ENCODE results near the gene ST3GAL3.

Gene ST3GAL3

GRCh38 chr1:43789604-43790550 lies 82.5 kb downstream of the ST3GAL3 start:
- DNase-seq, result no peak

DNA sequence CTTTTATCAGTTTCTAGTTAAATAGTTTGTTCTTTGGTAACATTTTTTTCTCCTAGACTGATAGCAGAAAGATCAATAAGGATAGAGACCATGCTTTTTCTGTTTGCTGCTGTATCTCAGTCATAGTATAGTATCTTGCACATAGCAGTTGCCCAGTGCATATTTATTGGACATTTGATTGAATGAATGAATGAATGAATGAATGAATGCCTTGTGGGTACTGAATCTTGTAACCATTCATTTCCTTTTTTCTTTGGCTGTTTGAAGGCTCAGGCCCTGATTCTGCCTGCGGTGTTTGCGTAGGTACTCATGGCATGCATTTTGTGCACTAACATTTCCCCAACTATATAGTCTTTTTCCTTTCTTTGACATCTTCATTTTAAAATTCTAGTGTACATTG lies 83.9 kb downstream of the ST3GAL3 start:
- no peak for DNase-seq

GRCh38 chr1:43796111-43796581 lies 88.8 kb downstream of the ST3GAL3 start:
- DNase-seq, result no peak

- no peak for DNase-seq
These were observed 90.6 kb downstream of the ST3GAL3 start for GRCh38 chr1:43797891-43798290.

- no peak for DNase-seq
These were observed 92.6 kb downstream of the ST3GAL3 start for GRCh38 chr1:43799656-43800635.

DNA sequence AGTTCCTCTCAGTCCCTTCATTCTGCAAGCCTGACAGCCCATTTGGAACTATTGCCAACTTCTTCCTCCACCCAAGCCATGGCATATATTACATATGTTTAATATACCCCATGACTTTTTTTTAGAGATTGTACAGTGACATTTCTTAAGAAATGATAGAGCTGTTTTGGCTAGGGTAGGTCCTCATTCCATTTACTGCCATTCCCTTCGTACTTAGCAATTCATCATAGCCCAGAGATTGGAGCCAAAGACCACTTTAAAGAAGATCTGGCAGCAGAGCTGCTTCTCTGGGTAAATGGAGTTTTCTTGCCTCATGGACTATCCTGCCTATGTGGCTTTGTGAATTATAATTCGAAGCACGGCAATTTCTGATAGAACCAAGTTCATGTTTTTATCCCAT lies 93.4 kb downstream of the ST3GAL3 start:
- no peak for DNase-seq

GRCh38 chr1:43801203-43801602 lies 93.9 kb downstream of the ST3GAL3 start:
- DNase-seq, result no peak

- DNase-seq, result no peak
These were observed 95.1 kb downstream of the ST3GAL3 start for GRCh38 chr1:43802356-43802980.

- no peak for DNase-seq
These were observed 95.8 kb downstream of the ST3GAL3 start for GRCh38 chr1:43803105-43803504.

DNA sequence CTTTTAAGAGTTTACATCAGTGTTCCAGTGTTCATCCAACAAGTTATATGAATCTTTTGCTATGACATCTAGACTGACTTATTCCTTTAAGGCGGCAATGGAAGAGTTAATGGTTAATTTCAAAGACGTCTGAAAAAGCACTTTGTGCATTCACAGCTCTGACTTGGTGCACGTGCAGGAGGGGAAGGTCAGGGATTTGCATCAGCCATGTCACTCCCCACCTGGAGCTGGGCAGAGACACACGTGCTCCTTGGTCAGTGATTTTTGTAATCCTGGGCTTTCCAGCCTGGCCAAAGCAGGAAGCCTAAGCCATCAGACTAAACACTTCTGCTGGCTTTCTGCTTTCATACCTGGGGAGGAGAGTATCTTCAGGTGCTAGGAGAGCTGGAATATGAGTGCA lies 96.3 kb downstream of the ST3GAL3 start:
- DNase-seq, result no peak

GRCh38 chr1:43804569-43804968 lies 97.2 kb downstream of the ST3GAL3 start:
- DNase-seq, result no peak

DNA sequence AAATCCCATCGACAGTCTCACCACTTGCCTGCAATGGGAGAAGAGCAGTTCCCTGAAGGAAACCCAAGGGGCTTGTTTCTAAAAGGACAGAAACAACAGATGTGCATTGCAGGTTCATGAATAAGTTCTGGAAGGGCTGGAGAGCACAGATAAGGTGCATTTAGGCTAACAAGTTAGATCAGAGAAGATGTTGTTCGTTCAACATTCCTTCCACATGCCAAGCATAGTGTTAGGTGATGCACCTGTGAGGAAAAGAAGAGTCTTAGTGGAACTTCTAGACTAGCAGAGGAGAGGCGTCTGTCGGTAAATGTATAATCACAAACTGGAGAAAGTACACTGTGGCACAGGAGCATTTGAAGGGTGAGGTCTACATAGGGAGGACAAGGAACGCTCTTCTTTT lies 98.0 kb downstream of the ST3GAL3 start:
- DNase-seq, result no peak

- DNase-seq, result no peak
These were observed 98.8 kb downstream of the ST3GAL3 start for GRCh38 chr1:43806183-43806582.

DNA sequence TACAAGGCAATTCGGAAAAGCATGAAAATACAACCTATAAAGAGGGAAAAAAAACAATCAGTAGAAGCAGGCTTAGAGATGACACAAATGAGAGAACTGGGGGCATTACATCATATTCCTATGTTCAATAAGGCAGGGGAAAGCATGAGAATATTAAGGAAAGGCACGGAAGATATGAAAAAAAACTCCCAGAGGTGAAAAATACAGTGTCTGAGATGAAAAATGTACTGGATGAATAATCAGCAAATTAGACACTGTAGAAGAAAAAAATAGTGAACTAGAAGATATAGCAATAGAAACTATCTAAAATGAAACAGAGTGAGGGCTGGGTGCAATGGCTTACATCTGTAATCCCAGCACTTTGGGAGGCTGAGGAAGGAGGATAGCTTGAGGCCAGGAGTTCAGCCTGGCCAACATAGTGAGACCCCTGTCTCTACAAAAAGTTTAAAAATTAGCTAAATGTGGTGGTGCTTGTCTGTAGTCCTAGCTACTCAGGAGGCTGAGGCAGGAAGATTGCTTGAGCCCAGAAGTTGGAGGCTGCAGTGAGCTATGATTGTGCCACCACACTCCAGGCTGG lies 101.8 kb downstream of the ST3GAL3 start:
- no peak for DNase-seq

DNA sequence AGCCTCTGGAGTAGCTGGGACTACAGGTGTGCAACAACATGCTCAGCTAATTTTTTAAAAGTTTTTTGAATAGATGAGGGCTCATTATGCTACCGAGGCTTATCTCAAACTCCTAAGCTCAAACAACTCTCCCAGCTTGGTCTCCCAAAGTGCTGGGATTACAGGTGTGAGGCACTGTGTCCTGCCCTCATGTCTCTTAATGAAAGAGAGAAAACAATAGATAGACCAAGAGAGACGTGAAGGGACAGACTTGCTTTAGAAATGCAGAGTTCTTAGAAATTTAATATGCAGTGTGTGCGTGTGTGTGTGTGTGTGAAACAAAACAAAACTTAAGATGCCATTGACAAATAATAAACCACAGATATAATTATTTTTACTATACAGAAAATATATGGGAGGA lies 105.2 kb downstream of the ST3GAL3 start:
- no peak for DNase-seq

DNA sequence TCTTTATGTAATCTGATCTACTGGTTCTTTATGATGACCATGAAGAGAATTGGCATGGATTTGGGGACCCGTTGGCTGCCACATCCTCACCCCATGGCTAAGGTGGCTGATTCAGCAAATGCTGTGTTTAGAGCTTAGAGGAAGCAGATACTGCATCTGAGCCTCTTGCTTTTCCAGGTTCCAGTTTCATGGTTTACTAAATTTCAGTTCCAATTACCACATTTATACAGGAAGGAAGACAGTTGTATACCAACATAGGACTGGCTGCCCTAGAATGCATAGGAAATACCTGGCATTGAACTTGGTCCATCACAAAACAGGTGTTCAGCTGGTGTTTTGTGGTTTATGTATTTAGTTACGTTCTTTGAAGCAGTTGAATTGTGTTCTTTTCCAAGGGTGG lies 107.1 kb downstream of the ST3GAL3 start:
- no peak for DNase-seq

GRCh38 chr1:43817304-43817939 lies 110.1 kb downstream of the ST3GAL3 start:
- no peak for DNase-seq

- no peak for DNase-seq
These were observed 111.4 kb downstream of the ST3GAL3 start for GRCh38 chr1:43818691-43819090.

DNA sequence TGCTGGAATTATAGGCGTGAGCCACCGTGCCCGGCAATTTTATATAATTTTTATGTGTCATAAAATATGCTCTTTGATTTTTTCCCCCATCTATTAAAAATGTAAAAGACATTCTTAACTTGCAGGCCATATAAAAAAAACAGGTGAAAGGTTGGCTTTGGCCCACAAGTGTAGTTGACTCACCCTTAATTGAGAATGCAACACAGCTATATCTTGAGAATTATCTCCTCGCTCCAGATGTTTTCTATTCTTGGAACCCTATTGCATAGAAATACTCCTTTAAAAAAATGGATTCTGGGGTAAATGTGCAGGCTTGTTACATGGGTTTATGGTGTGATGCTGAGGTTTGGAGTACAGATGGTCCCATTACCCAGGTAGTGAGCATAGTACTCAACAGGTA lies 112.0 kb downstream of the ST3GAL3 start:
- no peak for DNase-seq

- no peak for DNase-seq
These were observed 114.1 kb downstream of the ST3GAL3 start for GRCh38 chr1:43821471-43821870.

- no peak for DNase-seq
These were observed 114.8 kb downstream of the ST3GAL3 start for GRCh38 chr1:43822040-43822690.
